HG03025 (cell line): ENCODE results near the gene FAM98C.

Source experiments
- ATAC-seq: cut with Tn5 transposase; IDR thresholded peaks from one replicate; pipeline ENCODE4 v1.9.1; 2021; ENCODE audit warnings: mild to moderate bottlenecking, moderate library complexity; ENCODE audit not compliant: unreplicated experiment, low FRiP score

The FAM98C gene

GRCh38 chr19:38376576-38376975 is 26.3 kb upstream of the FAM98C start:
- ATAC-seq, result no peak

- ATAC-seq, result no peak
Measured at GRCh38 chr19:38377052-38377451, 25.8 kb upstream of the FAM98C start.

- ATAC-seq, result no peak
Measured at GRCh38 chr19:38378866-38379265, 24.0 kb upstream of the FAM98C start.

- ATAC-seq, result no peak
Measured at GRCh38 chr19:38381138-38381537, 21.8 kb upstream of the FAM98C start.

- no peak for ATAC-seq
Measured at GRCh38 chr19:38383184-38383583, 19.7 kb upstream of the FAM98C start.

GRCh38 chr19:38383743-38384142 is 19.1 kb upstream of the FAM98C start:
- no peak for ATAC-seq

GRCh38 chr19:38384209-38385027 is 18.5 kb upstream of the FAM98C start:
- ATAC-seq, result no peak

GRCh38 chr19:38385057-38385803 is 17.7 kb upstream of the FAM98C start:
- no peak for ATAC-seq

- no peak for ATAC-seq
Measured at GRCh38 chr19:38385804-38386257, 17.1 kb upstream of the FAM98C start.

GRCh38 chr19:38386300-38386970 is 16.5 kb upstream of the FAM98C start:
- no peak for ATAC-seq

- ATAC-seq, result no peak
Measured at GRCh38 chr19:38386971-38387549, 15.8 kb upstream of the FAM98C start.

GRCh38 chr19:38387550-38388348 is 15.1 kb upstream of the FAM98C start, which contains the start of gene GGN:
GGN (minus strand) TSS chr19:38388034; CDS start chr19:38387261, 773 bp downstream.
- no peak for ATAC-seq

GRCh38 chr19:38388349-38389100 is 14.4 kb upstream of the FAM98C start, which contains the start of gene SPRED3:
SPRED3 (plus strand) TSS chr19:38388697; CDS start chr19:38390303, 1,606 bp downstream.
- no peak for ATAC-seq

GRCh38 chr19:38389101-38389925 is 13.6 kb upstream of the FAM98C start:
- no peak for ATAC-seq

- ATAC-seq, result no peak
Measured at GRCh38 chr19:38389957-38390924, 12.7 kb upstream of the FAM98C start.

- ATAC-seq, result no peak
Measured at GRCh38 chr19:38391911-38392464, 10.9 kb upstream of the FAM98C start.
